CD4-positive, alpha-beta T cell (primary cell): ENCODE results near the gene HERC3. TPM values are rescaled to one million over a fixed set of nuclear protein-coding genes. Genes with fewer than 3 reads are reported as not detected.

Experiments used
- ATAC-seq: fragments of 200-7000 bp; cut with Tn5 transposase; one replicate; pipeline ENCODE4 v1.10.0; 2022; ENCODE audit warnings: mild to moderate bottlenecking; ENCODE audit not compliant: poor library complexity
- CTCF ChIA-PET: fragments of 350-600 bp; sonication (Branson Sonifier 250); formaldehyde crosslinking; loops from one replicate; lab custom pipeline; 2021; ENCODE audit warnings: antibody characterized with exemption, inconsistent platforms; lab: Charles Lee
- POLR2A ChIA-PET: fragments of 350-600 bp; sonication (Branson Sonifier 250); formaldehyde crosslinking; loops from one replicate; lab custom pipeline; 2021; ENCODE audit warnings: antibody characterized with exemption, inconsistent platforms; lab: Charles Lee
- DNase-seq, 14 experiments: peaks; one replicate each; pipeline ENCODE4 v3.0.0-alpha.2; 2013 to 2020; ENCODE audit warnings: mixed read lengths in 2 of 14
- H3K27ac ChIP-seq, 2 donors: one replicate each; pipeline versions ENCODE4 v1.5.1 to v1.7.0; 2013; ENCODE audit warnings: low read length in 2 of 2, low read depth in 1 of 2, mild to moderate bottlenecking in 1 of 2
- H3K27me3 ChIP-seq, 2 experiments: 1 replicate in 1 of 2; 2 replicates in 1 of 2; pipeline versions ENCODE4 v1.6.1 to v1.7.0; 2013; ENCODE audit warnings: low read length in 2 of 2, control low read depth in 1 of 2, mild to moderate bottlenecking in 1 of 2, moderate library complexity in 1 of 2; ENCODE audit not compliant: insufficient read depth in 2 of 2, control insufficient read depth in 1 of 2
- H3K36me3 ChIP-seq: one replicate; pipeline ENCODE4 v1.6.1; 2013; ENCODE audit warnings: low read length, control low read depth; ENCODE audit not compliant: insufficient read depth
- H3K4me1 ChIP-seq: one replicate; pipeline ENCODE4 v1.6.1; 2013; ENCODE audit warnings: low read length, control low read depth; ENCODE audit not compliant: insufficient read depth
- H3K4me3 ChIP-seq: one replicate; pipeline ENCODE4 v1.5.1; 2013; ENCODE audit warnings: mild to moderate bottlenecking, low read length, moderate library complexity
- H3K9me3 ChIP-seq, 2 experiments: 1 replicate in 1 of 2; 2 replicates in 1 of 2; pipeline versions ENCODE4 v1.6.1 to v1.7.0; 2013; ENCODE audit warnings: low read length in 2 of 2, mild to moderate bottlenecking in 2 of 2, control low read depth in 1 of 2, moderate library complexity in 1 of 2; ENCODE audit not compliant: control insufficient read depth in 1 of 2, insufficient read depth in 1 of 2
- H3K27ac Mint-ChIP-seq: one replicate; pipeline ENCODE4 v1.8.0; 2020; ENCODE audit warnings: mixed read lengths
- H3K27me3 Mint-ChIP-seq: one replicate; pipeline ENCODE4 v1.8.0; 2021; ENCODE audit warnings: mixed read lengths
- H3K36me3 Mint-ChIP-seq: one replicate; pipeline ENCODE4 v1.8.0; 2021; ENCODE audit warnings: low read depth, mixed read lengths
- H3K4me1 Mint-ChIP-seq: one replicate; pipeline ENCODE4 v1.8.0; 2021; ENCODE audit warnings: low read depth, mixed read lengths
- H3K4me3 Mint-ChIP-seq: one replicate; pipeline ENCODE4 v1.8.0; 2020; ENCODE audit warnings: mild to moderate bottlenecking, mixed read lengths
- H3K9me3 Mint-ChIP-seq: one replicate; pipeline ENCODE4 v1.8.0; 2020; ENCODE audit warnings: mixed read lengths
- intact Hi-C, 2 experiments: fragments of 100-400 bp; cut with DNase I in 1 of 2; cut with micrococcal nuclease in 1 of 2; formaldehyde crosslinking; loops; one replicate each; pipeline versions ENCODE4 v1.15.1 to v1.9.0; 2023 to 2025; cut with DNase I, micrococcal nuclease
- total RNA-seq, 174 experiments: library from RNA in 2 of 174; stranded (reverse) in 2 of 174; gene quantifications; one replicate each; pipeline ENCODE4 v1.2.3 and lab custom pipeline; 2021 to 2026
- TF ChIP-seq, protein P1 (sequence below): fragments of 200-600 bp; IDR thresholded peaks from one replicate; pipeline ENCODE4 v1.8.0; 2022; ENCODE audit warnings: antibody characterized with exemption, mild to moderate bottlenecking

Gene HERC3
- total RNA-seq, 2 experiments from 2014 or later, result 63.1 to 66.4 TPM

DNA sequence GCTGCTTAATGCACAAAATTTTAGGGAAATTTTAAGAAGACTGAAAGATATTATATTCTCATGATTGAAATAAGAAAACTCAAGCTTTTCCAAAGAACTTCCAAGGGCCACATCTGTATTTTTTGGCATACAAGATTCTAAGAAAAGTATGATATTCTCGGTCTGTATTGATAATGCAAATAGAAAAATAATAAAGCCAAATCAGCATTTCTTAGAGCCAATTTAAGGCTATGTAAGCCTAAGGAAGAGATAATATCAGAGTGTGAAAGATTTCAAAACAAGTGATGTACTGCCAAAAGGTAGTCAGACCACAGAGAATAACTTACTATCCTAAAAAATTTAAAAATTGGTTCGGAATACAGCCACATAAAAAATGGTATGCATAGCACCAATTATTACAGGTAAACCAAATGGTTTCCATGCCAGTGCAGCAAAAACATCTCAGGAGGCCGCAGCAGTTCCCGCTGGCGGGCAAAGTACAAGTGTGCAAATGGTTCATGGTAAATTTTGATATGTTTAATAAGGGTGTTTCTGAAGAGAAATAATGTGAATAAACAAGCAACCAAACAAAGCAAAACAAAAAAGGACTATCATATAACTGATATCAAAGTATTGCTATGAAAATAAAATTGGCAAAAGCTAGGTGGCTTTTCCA is 140.6 kb downstream of the HERC3 start:
- intact Hi-C loops, result no loop called here
- Mint-ChIP-seq H3K36me3 (peaks cover 27% of the 10 kb centered on the region), H3K4me3 (no peak overlapping the region), H3K27me3 (no peaks in the 10 kb centered on the region), H3K4me1 (peaks cover 16% of the 10 kb centered on the region), H3K9me3 (no peaks in the 10 kb centered on the region), H3K27ac (no peak overlapping the region)
- Histone ChIP-seq H3K4me1 (peaks cover 6% of the 10 kb centered on the region), H3K9me3 (no peaks in the 10 kb centered on the region), H3K4me3 (no peak overlapping the region), H3K36me3 (peaks cover 33% of the 10 kb centered on the region), H3K27me3 (no peaks in the 10 kb centered on the region), H3K27ac (no peak overlapping the region)
- ChIA-PET POLR2A (no interaction called here), CTCF (no interaction called here)
- TF ChIP-seq, protein P1, sequence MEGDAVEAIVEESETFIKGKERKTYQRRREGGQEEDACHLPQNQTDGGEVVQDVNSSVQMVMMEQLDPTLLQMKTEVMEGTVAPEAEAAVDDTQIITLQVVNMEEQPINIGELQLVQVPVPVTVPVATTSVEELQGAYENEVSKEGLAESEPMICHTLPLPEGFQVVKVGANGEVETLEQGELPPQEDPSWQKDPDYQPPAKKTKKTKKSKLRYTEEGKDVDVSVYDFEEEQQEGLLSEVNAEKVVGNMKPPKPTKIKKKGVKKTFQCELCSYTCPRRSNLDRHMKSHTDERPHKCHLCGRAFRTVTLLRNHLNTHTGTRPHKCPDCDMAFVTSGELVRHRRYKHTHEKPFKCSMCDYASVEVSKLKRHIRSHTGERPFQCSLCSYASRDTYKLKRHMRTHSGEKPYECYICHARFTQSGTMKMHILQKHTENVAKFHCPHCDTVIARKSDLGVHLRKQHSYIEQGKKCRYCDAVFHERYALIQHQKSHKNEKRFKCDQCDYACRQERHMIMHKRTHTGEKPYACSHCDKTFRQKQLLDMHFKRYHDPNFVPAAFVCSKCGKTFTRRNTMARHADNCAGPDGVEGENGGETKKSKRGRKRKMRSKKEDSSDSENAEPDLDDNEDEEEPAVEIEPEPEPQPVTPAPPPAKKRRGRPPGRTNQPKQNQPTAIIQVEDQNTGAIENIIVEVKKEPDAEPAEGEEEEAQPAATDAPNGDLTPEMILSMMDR, result no peak
- ATAC-seq, result no peak
- DNase-seq, result no peak

DNA sequence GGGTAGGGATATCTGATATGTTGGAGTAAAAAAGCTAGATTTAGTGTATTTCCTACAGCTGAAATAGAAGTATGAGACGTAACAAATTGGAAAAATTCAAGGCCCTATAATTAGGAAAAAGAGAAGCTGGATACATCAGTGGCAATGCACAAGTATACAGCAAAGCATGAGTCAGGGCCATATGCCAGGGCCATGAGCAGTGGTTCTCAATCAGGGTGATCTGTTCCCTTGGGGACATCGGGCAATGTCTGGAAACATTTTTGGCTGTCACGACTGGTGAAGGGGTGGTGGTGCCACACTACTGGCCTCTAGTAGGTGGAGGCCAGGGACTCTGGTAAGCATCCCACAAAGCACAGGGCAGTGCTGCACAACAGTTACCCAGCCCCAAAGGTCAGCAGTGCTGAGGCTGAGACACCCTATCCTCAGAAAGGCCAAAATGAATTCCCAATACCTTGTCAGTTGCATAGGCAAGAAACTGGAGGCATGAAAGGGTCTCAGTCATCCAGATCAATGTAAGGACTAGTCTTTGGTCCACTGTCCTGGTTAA is 142.2 kb downstream of the HERC3 start:
- H3K36me3 Mint-ChIP-seq, result peaks cover 15% of the 10 kb centered on the region
- H3K27me3 Mint-ChIP-seq, result no peaks in the 10 kb centered on the region
- H3K4me1 ChIP-seq, result peaks cover 17% of the 10 kb centered on the region
- no peak overlapping the region for H3K4me3 ChIP-seq
- H3K27ac ChIP-seq, result no peak overlapping the region
- ChIA-PET CTCF (no interaction called here), POLR2A (no interaction called here)
- H3K9me3 ChIP-seq, result no peaks in the 10 kb centered on the region
- H3K27me3 ChIP-seq, result no peaks in the 10 kb centered on the region
- peaks cover 23% of the 10 kb centered on the region for H3K36me3 ChIP-seq
- TF ChIP-seq, protein P1, result no peak
- no peaks in the 10 kb centered on the region for H3K9me3 Mint-ChIP-seq
- peaks cover 27% of the 10 kb centered on the region for H3K4me1 Mint-ChIP-seq
- H3K4me3 Mint-ChIP-seq, result no peak overlapping the region
- intact Hi-C loops, result no loop called here
- ATAC-seq, result no peak
- DNase-seq, result no peak
- peak overlapping the region; percentile 24 for H3K27ac Mint-ChIP-seq

DNA sequence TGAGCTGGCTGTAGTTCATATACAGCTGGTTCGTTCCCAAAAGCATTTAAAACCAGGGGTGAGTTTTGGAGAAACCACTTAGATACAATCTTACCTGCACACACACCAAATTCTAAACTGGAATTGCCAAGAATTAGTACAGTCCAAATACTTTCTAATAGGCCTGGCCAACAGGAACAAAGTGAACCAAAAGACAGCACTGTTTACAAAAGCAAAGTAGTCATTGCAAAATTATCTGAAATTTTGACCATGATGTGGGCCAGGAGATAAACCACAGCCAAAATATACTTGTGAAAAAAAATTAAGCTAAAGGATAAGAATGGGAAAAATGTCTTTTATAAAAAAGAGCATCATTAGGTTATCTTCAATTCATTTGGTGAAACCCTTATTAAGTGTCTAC is 143.3 kb downstream of the HERC3 start:
- Mint-ChIP-seq H3K36me3 (peaks cover 4% of the 10 kb centered on the region), H3K4me3 (no peak overlapping the region), H3K4me1 (peaks cover 33% of the 10 kb centered on the region), H3K27ac (peak overlapping the region; percentile 19), H3K27me3 (no peaks in the 10 kb centered on the region), H3K9me3 (no peaks in the 10 kb centered on the region)
- Histone ChIP-seq H3K27ac (no peak overlapping the region), H3K4me3 (no peak overlapping the region), H3K36me3 (peaks cover 14% of the 10 kb centered on the region), H3K4me1 (peaks cover 17% of the 10 kb centered on the region), H3K27me3 (no peaks in the 10 kb centered on the region), H3K9me3 (no peaks in the 10 kb centered on the region)
- intact Hi-C loops, result no loop called here
- no peak for DNase-seq
- TF ChIP-seq, protein P1, result no peak
- ChIA-PET POLR2A (no interaction called here), CTCF (interaction anchor here (0.8 kb wide), 1 partner anchor 8 kb away, joined by 3 read pairs; no protein-coding TSS in a partner anchor)
- no peak for ATAC-seq
